Activated T-cell treated with anti-CD3 and anti-CD28 coated beads for 1 hour (primary cell): Measurements from ENCODE around the gene ADIPOR2.
"Not testable (repeated sequence)": the region's sequence is repeated elsewhere in the genome, so short reads cannot be mapped to it uniquely, and the experiment has no call there.

Source experiments
- DNase-seq: peaks from one replicate; pipeline ENCODE4 v3.0.0-alpha.2; 2020; ENCODE audit warnings: low read depth

The ADIPOR2 gene

DNA sequence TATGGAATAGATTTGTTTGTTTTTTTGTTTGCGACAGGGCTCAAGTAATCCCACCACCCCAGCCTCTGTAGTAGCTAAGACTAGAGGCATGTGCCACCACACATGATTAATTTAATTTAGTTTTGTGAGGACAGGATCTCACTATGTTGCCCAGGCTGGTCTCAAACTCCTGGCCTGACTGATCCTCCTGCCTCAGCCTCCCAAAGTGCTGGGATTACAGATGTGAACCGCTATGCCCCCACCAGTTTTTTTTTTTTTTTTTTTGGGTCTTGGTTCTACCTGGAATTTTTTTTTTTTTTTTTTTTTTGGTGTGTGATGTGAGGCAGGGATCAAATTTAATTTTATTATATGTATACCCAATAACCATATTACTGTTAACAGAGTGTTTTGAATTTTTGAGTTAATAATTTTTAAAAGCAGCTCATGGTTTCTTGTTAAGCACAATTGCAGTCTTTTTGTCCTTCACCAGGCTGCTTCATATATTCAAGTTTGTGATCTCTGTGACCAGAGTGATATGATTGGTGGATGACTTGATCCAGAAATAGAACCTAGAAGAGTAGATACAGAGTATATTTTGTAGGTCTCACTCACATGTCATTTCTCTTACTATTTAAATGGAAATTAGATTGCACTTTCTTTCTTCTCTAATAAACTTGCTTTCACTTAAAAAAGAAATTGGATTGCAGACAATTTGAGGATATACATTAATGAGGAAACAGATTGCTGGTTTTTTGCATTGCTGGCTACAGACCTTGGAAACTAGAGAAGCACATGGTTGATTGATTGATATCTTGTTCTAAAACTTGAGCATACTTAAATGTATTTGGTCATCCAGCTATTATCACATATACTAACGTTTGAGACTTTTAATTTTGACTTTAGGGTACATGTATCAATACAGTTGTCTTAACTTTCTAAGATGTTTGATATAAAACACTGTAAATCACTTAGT lies 13.2 kb downstream of the ADIPOR2 start:
- DNase-seq: no peak

- no peak for DNase-seq
Observed at GRCh38 chr12:1705774-1706631, 15.1 kb downstream of the ADIPOR2 start.

DNA sequence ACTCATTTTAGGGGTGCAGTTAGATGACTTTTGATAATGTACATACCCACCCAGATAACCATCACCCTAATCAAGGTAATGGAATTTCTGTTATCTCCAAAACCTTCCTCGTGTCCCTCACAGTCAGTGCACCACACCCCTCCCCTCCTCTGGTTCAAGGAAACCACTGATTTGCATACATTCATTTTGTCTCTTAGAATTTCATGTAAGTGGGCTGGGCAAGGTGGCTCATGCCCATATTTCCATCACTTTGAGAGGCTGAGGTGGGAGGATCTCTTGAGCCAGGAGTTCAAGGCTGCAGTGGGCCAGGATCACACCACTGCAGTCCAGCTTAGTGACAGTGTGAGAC lies 15.7 kb downstream of the ADIPOR2 start:
- DNase-seq: no peak

- no peak for DNase-seq
Observed at GRCh38 chr12:1707051-1707450, 16.2 kb downstream of the ADIPOR2 start.

GRCh38 chr12:1709968-1710367 lies 19.1 kb downstream of the ADIPOR2 start:
- DNase-seq: not testable (repeated sequence)

- DNase-seq: not testable (repeated sequence)
Observed at GRCh38 chr12:1710870-1711269, 20.0 kb downstream of the ADIPOR2 start.

- DNase-seq: not testable (repeated sequence)
Observed at GRCh38 chr12:1711536-1712211, 20.8 kb downstream of the ADIPOR2 start.

DNA sequence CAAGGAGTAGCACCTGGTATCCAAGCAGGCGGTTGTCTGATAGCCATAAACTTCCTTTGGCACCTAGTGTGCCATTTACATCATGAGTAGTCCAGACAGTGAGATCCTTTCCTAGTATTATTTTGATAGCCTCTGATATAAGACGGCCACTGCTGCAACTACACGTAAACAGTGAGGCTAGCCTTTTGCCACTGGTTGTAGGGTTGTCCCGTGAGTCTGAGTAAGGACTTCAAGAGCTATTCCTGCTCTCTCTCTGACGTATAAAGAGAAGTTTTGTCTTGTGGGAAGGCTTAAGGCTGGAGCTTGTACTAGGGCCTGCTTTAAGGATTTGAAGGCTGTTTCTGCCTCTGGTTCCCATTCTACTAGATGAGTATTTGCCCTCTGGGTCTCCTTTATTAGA lies 21.4 kb downstream of the ADIPOR2 start:
- not testable (repeated sequence) for DNase-seq

DNA sequence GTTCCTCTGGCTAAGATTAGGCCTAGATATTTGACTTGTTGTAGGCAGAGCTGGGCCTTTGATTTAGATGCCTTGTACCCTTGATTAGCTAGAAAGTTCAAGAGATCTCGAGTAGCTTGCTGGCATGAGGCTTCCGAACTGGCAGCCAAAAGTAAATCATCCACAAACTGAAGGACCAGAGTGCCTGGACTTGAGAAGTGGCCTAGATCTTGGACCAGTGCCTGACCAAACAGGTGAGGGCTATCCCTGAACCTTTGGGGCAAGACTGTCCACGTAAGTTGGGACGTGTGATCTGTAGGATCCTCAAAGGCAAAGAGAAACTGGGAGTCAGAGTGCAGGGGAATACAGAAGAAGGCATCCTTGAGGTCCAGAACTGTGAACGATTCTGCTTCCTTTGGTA lies 22.0 kb downstream of the ADIPOR2 start:
- DNase-seq: not testable (repeated sequence)

DNA sequence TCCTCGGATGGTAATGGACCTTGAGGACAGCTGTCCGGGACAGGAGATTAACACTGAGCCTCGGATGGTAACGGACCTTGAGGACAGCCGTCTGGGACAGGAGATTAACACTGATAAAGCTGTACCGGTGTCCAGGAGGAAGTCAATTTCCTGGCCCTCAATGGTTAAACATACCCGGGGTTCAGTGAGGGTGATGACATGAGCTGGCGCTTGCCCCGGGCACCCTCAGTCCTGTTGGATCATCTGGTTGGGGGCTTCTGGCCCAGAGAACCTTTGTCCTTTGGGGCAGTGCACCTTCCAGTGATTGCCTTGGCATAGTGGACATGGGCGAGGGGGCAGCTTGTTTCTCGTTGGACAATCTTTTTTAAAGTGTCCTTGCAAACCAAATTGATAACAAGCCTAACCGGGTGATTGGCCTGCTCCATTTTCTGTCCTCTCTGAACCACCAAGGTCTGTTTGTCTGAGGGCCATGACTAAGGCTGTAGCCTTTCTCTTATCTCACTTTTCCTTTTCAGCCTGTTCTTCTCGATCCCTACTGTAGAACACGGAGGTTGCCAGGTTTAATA lies 23.0 kb downstream of the ADIPOR2 start:
- not testable (repeated sequence) for DNase-seq

GRCh38 chr12:1715459-1715858 lies 24.6 kb downstream of the ADIPOR2 start:
- not testable (repeated sequence) for DNase-seq

GRCh38 chr12:1716215-1716862 lies 25.5 kb downstream of the ADIPOR2 start:
- DNase-seq: no peak

GRCh38 chr12:1716911-1717310 lies 26.0 kb downstream of the ADIPOR2 start:
- no peak for DNase-seq

DNA sequence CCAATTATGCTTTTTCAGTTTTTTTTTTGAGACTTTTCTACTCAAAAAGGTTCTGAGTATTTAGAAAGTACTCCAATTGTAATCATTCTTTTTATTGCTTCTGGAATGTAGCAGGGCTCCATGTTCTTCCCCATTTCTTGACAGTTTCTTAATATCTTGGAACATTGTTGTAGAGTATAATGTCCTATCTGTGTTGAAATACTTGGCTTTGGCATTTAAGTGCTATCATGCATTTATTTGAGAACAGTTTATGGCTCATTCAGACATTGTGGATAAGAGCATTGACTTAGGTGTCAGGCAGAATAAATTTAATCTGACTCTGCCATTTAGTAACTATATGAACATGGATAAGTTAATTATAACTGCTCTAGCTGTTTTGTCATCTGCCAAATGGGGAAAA lies 28.3 kb downstream of the ADIPOR2 start:
- no peak for DNase-seq

DNA sequence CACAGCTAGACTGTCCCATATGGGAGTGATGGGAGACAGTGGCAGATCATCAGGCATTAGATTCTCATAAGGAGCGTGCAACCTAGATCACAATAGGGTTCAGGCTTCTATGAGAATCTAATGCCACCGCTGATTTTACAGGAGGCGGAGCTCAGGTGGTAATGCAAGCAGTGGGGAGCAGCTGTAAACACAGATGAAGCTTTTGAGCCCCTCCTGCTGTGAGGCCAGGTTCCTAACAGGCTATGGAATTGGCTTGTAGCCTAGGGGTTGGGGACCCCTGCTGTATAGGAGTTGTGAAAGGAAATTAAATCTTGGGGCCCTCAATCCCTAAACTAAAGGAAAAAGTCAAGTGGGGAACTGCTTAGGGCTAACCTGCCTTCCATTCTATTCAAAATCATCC lies 29.6 kb downstream of the ADIPOR2 start:
- no peak for DNase-seq

- no peak for DNase-seq
Observed at GRCh38 chr12:1723721-1724120, 32.9 kb downstream of the ADIPOR2 start.

GRCh38 chr12:1724250-1724649 lies 33.4 kb downstream of the ADIPOR2 start:
- no peak for DNase-seq

- no peak for DNase-seq
Observed at GRCh38 chr12:1726753-1727152, 35.9 kb downstream of the ADIPOR2 start.

DNA sequence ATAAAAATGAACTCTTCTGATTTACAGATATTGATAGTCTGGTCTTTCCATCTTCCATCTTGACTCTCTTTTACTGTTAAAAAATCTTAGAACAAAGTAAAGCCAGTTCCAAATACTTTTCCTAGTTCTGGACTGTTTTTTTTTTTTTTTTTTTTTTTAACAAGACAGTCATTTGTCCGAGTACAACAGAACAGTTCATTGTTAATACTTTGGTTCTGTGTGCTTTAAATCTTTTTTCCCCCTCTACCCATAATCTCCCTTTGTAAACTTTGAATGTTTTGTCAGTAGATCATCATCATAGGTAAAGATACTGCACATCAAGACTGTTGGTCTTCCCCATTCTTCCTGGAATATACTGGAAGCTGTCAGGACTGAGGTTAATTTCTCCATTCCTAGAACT lies 38.0 kb downstream of the ADIPOR2 start:
- DNase-seq: no peak

DNA sequence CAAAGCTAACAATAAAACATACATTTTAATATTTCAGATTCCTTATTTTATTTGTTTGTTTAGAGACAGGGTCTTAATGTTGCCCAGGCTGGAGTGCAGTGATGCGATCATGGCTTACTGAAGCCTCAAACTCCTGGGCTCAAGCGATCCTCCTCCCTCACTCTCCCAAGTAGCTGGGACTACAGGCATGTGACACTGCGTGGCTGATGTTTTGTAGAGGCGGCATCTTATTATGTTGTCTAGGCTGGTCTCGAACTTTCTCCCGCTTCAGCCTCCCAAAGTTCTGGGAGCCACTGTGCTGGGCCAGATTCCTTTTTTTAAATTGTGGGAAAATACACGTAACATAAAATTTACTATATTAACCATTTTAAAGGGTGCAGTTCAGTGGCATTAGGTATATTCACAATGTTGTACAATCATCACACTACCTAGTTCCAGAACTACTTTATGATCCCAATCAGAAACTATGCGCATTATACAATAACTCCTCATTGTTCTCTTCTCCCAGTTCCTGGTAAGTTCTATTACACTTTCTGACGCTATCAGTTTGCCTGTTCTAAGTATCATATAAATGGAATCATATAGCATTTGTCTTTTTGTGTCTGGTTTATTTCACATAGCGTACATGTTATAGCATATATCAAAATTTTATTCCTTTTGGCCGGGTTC lies 40.3 kb downstream of the ADIPOR2 start:
- no peak for DNase-seq

DNA sequence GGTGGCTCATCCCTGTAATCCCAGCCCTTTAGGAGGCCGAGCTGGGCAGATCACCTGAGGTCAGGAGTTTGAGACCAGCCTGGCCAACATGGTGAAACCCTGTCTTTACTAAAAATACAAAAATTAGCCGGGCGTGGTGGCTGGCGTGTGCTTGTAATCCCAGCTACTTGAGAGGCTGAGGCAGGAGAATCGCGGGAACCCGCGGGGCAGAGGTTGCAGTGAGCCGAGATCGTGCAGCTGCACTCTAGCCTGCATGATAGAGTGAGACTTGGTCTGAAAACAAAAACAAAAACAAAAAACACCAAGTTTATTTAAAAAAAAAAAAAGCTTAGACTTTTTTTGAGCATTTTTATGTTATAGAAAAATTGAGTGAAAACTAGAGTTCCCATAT lies 40.8 kb downstream of the ADIPOR2 start:
- DNase-seq: not testable (repeated sequence)
